ENCODE measurements around the gene SNU13. TPM values are rescaled to one million over a fixed set of nuclear protein-coding genes. Genes with fewer than 3 reads are reported as not detected.

The SNU13 gene

Small RNAs within 50 kb of the gene (small RNA-seq; reads per million reads assigned to genes)
- gene HMGN2P10 (ENCODE audit: insufficient read depth), result not detected
- not detected for gene RF00019 (ENCODE audit: insufficient read depth)
- gene RNU6-476P (ENCODE audit: insufficient read depth), result not detected
- not detected for gene RNU6ATAC22P (ENCODE audit: insufficient read depth)
